ES-I3 (cell line): ENCODE results near the gene VRK3.

Experiments
- H3K36me3 ChIP-seq: 2 replicates; pipeline ENCODE4 v1.6.1; 2013; ENCODE audit warnings: mild to moderate bottlenecking, low read length, control low read depth, moderate library complexity; ENCODE audit not compliant: insufficient read depth
- H3K4me1 ChIP-seq: 2 replicates; pipeline ENCODE4 v1.6.1; 2013; ENCODE audit warnings: mild to moderate bottlenecking, control low read depth, low read length; ENCODE audit not compliant: insufficient read depth
- H3K9ac ChIP-seq: 2 replicates; pipeline ENCODE4 v1.6.1; 2013; ENCODE audit warnings: low read depth, mild to moderate bottlenecking, low read length, moderate library complexity
- H3K9me3 ChIP-seq: 2 replicates; pipeline ENCODE4 v1.6.1; 2013; ENCODE audit warnings: mild to moderate bottlenecking, low read length, moderate library complexity; ENCODE audit not compliant: control insufficient read depth, insufficient read depth

VRK3 gene

GRCh38 chr19:50016225-50016807 lies 8.9 kb downstream of the VRK3 start:
- Histone ChIP-seq H3K9me3 (no peaks in the 10 kb centered on the region), H3K4me1 (no peaks in the 10 kb centered on the region), H3K36me3 (no peaks in the 10 kb centered on the region), H3K9ac (no peak overlapping the region)

- Histone ChIP-seq H3K36me3 (no peaks in the 10 kb centered on the region), H3K9ac (no peak overlapping the region), H3K9me3 (no peaks in the 10 kb centered on the region), H3K4me1 (no peaks in the 10 kb centered on the region)
These were observed 16.6 kb downstream of the VRK3 start for GRCh38 chr19:50008532-50008931.

- Histone ChIP-seq H3K9me3 (no peaks in the 10 kb centered on the region), H3K36me3 (no peaks in the 10 kb centered on the region), H3K4me1 (no peaks in the 10 kb centered on the region), H3K9ac (no peak overlapping the region)
These were observed 17.2 kb downstream of the VRK3 start for GRCh38 chr19:50007947-50008346.

- Histone ChIP-seq H3K4me1 (no peaks in the 10 kb centered on the region), H3K9me3 (no peaks in the 10 kb centered on the region), H3K36me3 (no peaks in the 10 kb centered on the region), H3K9ac (no peak overlapping the region)
These were observed 18.0 kb downstream of the VRK3 start for GRCh38 chr19:50007170-50007569.

- Histone ChIP-seq H3K9me3 (no peaks in the 10 kb centered on the region), H3K4me1 (no peaks in the 10 kb centered on the region), H3K36me3 (no peaks in the 10 kb centered on the region), H3K9ac (no peak overlapping the region)
These were observed 19.7 kb downstream of the VRK3 start for GRCh38 chr19:50005428-50005827.

- H3K4me1 ChIP-seq, result no peaks in the 10 kb centered on the region
- no peaks in the 10 kb centered on the region for H3K9me3 ChIP-seq
- no peak overlapping the region for H3K9ac ChIP-seq
- H3K36me3 ChIP-seq, result no peaks in the 10 kb centered on the region
These were observed 21.3 kb downstream of the VRK3 start for GRCh38 chr19:50003810-50004419.

GRCh38 chr19:50003254-50003788 lies 21.9 kb downstream of the VRK3 start:
- no peaks in the 10 kb centered on the region for H3K36me3 ChIP-seq
- no peaks in the 10 kb centered on the region for H3K4me1 ChIP-seq
- H3K9me3 ChIP-seq, result no peaks in the 10 kb centered on the region
- H3K9ac ChIP-seq, result no peak overlapping the region

- Histone ChIP-seq H3K9ac (no peak overlapping the region), H3K9me3 (no peaks in the 10 kb centered on the region), H3K36me3 (no peaks in the 10 kb centered on the region), H3K4me1 (no peaks in the 10 kb centered on the region)
These were observed 22.7 kb downstream of the VRK3 start for GRCh38 chr19:50002386-50002960.

GRCh38 chr19:50001775-50002174 lies 23.4 kb downstream of the VRK3 start:
- H3K36me3 ChIP-seq, result no peaks in the 10 kb centered on the region
- no peak overlapping the region for H3K9ac ChIP-seq
- no peaks in the 10 kb centered on the region for H3K4me1 ChIP-seq
- H3K9me3 ChIP-seq, result no peaks in the 10 kb centered on the region

- Histone ChIP-seq H3K36me3 (no peaks in the 10 kb centered on the region), H3K4me1 (no peaks in the 10 kb centered on the region)
These were observed 24.2 kb downstream of the VRK3 start for GRCh38 chr19:50000841-50001557.

GRCh38 chr19:50000038-50000840 lies 24.9 kb downstream of the VRK3 start:
- no peaks in the 10 kb centered on the region for H3K36me3 ChIP-seq

More at GRCh38 chr19:50000841-50001557, 24.2 kb downstream of the VRK3 start:
- Histone ChIP-seq H3K9ac (no peak overlapping the region), H3K9me3 (no peaks in the 10 kb centered on the region)

GRCh38 chr19:49999371-50000010 lies 25.7 kb downstream of the VRK3 start:
- Histone ChIP-seq H3K4me1 (no peaks in the 10 kb centered on the region), H3K9me3 (no peaks in the 10 kb centered on the region), H3K36me3 (no peaks in the 10 kb centered on the region), H3K9ac (no peak overlapping the region)

More at GRCh38 chr19:50000038-50000840, 24.9 kb downstream of the VRK3 start:
- Histone ChIP-seq H3K9me3 (no peaks in the 10 kb centered on the region), H3K9ac (no peak overlapping the region), H3K4me1 (no peaks in the 10 kb centered on the region)

GRCh38 chr19:49997709-49998108 lies 27.5 kb downstream of the VRK3 start:
- Histone ChIP-seq H3K4me1 (no peaks in the 10 kb centered on the region), H3K9me3 (no peaks in the 10 kb centered on the region), H3K36me3 (no peaks in the 10 kb centered on the region), H3K9ac (no peak overlapping the region)
